Measurements from ENCODE around the gene SLC9A2. TPM values are rescaled to one million over a fixed set of nuclear protein-coding genes. Genes with fewer than 3 reads are reported as not detected.

The SLC9A2 gene
- total and polyA plus RNA-seq, 2 donors (not counting 1 experiment from before 2014, with no cell fraction given) = not detected

- Mint-ChIP-seq H3K9me3 (ENCODE audit: insufficient read depth) (no peaks in the 10 kb centered on the region), H3K27me3 (peaks cover 21% of the 10 kb centered on the region), H3K4me1 (no peaks in the 10 kb centered on the region), H3K4me3 (no peak overlapping the region), H3K27ac (no peak overlapping the region)
- no peak overlapping the region for H3K9ac ChIP-seq (ENCODE audit: low read length)
- no CpG with 5 or more reads among the region's 3 CpGs for WGBS (ENCODE audit: insufficient coverage)
- TF ChIP-seq CTCF (IDR thresholded peaks at IDR 0.05) (no peak), EZH2 (IDR thresholded peaks at IDR 0.05; ENCODE audit: borderline replicate concordance, insufficient read depth, low read depth, low read length, poor library complexity, severe bottlenecking) (no peak)
- H2AFZ ChIP-seq (ENCODE audit: insufficient read depth, low read depth, low read length, poor library complexity, severe bottlenecking) = no peak overlapping the region
- DNase-seq = no peak
- H3K4me3 ChIP-seq (ENCODE audit: control extremely low read depth in 1 of 5, extremely low read depth in 1 of 5, insufficient read depth in 1 of 5, low read depth in 2 of 5, low read length in 4 of 5) = no peak overlapping the region
- no peaks in the 10 kb centered on the region for H4K20me1 ChIP-seq (ENCODE audit: control insufficient read depth, insufficient read depth, low read length, poor library complexity, severe bottlenecking)
- H3K36me3 ChIP-seq (replicated peaks in 1 of 2; ENCODE audit: control extremely low read depth in 1 of 2, control insufficient read depth in 1 of 2, extremely low read depth in 1 of 2, insufficient read depth in 2 of 2, low read length in 1 of 2) = no peaks in the 10 kb centered on the region
- no peaks in the 10 kb centered on the region for H3K79me2 ChIP-seq (ENCODE audit: control insufficient read depth, insufficient read depth, low read length)
- ATAC-seq (ENCODE audit: low read depth) = no peak
- no peaks in the 10 kb centered on the region for H3K9me3 ChIP-seq (ENCODE audit: control extremely low read depth in 1 of 3, control insufficient read depth in 2 of 3, insufficient read depth in 1 of 3, low read length in 2 of 3)
- no peaks in the 10 kb centered on the region for H3K4me1 ChIP-seq (ENCODE audit: control insufficient read depth in 2 of 2, insufficient read depth in 2 of 2, low read length in 2 of 2)
- ChIA-PET POLR2A (no interaction called here), CTCF (no interaction called here)
- no peak overlapping the region for H3K27ac ChIP-seq (ENCODE audit: low read length in 2 of 2)
- no peak overlapping the region for H3K4me2 ChIP-seq (replicated peaks; ENCODE audit: low read depth, low read length, poor library complexity, severe bottlenecking)
- H3K27me3 ChIP-seq (replicated peaks in 1 of 4; ENCODE audit: control extremely low read depth in 1 of 4, control insufficient read depth in 3 of 4, insufficient read depth in 4 of 4, low read length in 3 of 4) = peaks cover 0 to 3% (median 0%) of the 10 kb centered on the region in 4 experiments
- intact Hi-C loops (cut with micrococcal nuclease) = no loop called here
These were observed 25.8 kb upstream of the SLC9A2 start for GRCh38 chr2:102593516-102593915.

GRCh38 chr2:102594445-102595016 is 24.8 kb upstream of the SLC9A2 start:
- Histone ChIP-seq H3K4me1 (ENCODE audit: control insufficient read depth in 2 of 2, insufficient read depth in 2 of 2, low read length in 2 of 2) (no peaks in the 10 kb centered on the region), H3K4me2 (replicated peaks; ENCODE audit: low read depth, low read length, poor library complexity, severe bottlenecking) (no peak overlapping the region), H3K4me3 (ENCODE audit: control extremely low read depth in 1 of 5, extremely low read depth in 1 of 5, insufficient read depth in 1 of 5, low read depth in 2 of 5, low read length in 4 of 5) (no peak overlapping the region), H3K27me3 (replicated peaks in 1 of 4; ENCODE audit: control extremely low read depth in 1 of 4, control insufficient read depth in 3 of 4, insufficient read depth in 4 of 4, low read length in 3 of 4) (peaks cover 0 to under 1% (median 0%) of the 10 kb centered on the region in 4 experiments), H4K20me1 (ENCODE audit: control insufficient read depth, insufficient read depth, low read length, poor library complexity, severe bottlenecking) (no peaks in the 10 kb centered on the region), H3K27ac (ENCODE audit: low read length in 2 of 2) (no peak overlapping the region), H2AFZ (ENCODE audit: insufficient read depth, low read depth, low read length, poor library complexity, severe bottlenecking) (no peak overlapping the region), H3K36me3 (replicated peaks in 1 of 2; ENCODE audit: control extremely low read depth in 1 of 2, control insufficient read depth in 1 of 2, extremely low read depth in 1 of 2, insufficient read depth in 2 of 2, low read length in 1 of 2) (no peaks in the 10 kb centered on the region), H3K9ac (ENCODE audit: low read length) (no peak overlapping the region), H3K79me2 (ENCODE audit: control insufficient read depth, insufficient read depth, low read length) (no peaks in the 10 kb centered on the region), H3K9me3 (ENCODE audit: control extremely low read depth in 1 of 3, control insufficient read depth in 2 of 3, insufficient read depth in 1 of 3, low read length in 2 of 3) (no peaks in the 10 kb centered on the region)
- H3K9me3 Mint-ChIP-seq (ENCODE audit: insufficient read depth) = no peaks in the 10 kb centered on the region
- intact Hi-C loops (cut with micrococcal nuclease) = no loop called here
- H3K27ac Mint-ChIP-seq = no peak overlapping the region
- CTCF ChIA-PET = no interaction called here
- no CpG with 5 or more reads among the region's 6 CpGs for WGBS (ENCODE audit: insufficient coverage)
- no peak overlapping the region for H3K4me3 Mint-ChIP-seq
- no peak for DNase-seq
- POLR2A ChIA-PET = no interaction called here
- TF ChIP-seq CTCF (IDR thresholded peaks at IDR 0.05) (no peak), EZH2 (IDR thresholded peaks at IDR 0.05; ENCODE audit: borderline replicate concordance, insufficient read depth, low read depth, low read length, poor library complexity, severe bottlenecking) (no peak)
- H3K27me3 Mint-ChIP-seq = peaks cover 21% of the 10 kb centered on the region
- no peaks in the 10 kb centered on the region for H3K4me1 Mint-ChIP-seq
- ATAC-seq (ENCODE audit: low read depth) = no peak

Measured in B cell (primary cell).